GM12801 (cell line): ENCODE measurements around the gene MECP2.

Experiments used
- CTCF ChIP-seq: IDR thresholded peaks from one replicate; pipeline ENCODE4 v1.5.1; 2011; ENCODE audit warnings: control low read depth; ENCODE audit not compliant: insufficient read length; ENCODE audit errors: extremely low read depth

The MECP2 gene

GRCh38 chrX:154014429-154015380 is 82.8 kb downstream of the MECP2 start:
- no peak for TF ChIP-seq CTCF

GRCh38 chrX:154013614-154014360 is 83.7 kb downstream of the MECP2 start:
- TF ChIP-seq CTCF: no peak

GRCh38 chrX:154013001-154013421 is 84.5 kb downstream of the MECP2 start:
- TF ChIP-seq CTCF: no peak

- no peak for TF ChIP-seq CTCF
These were observed 85.1 kb downstream of the MECP2 start for GRCh38 chrX:154012336-154012991.

GRCh38 chrX:154011376-154012335 is 85.9 kb downstream of the MECP2 start:
- no peak for TF ChIP-seq CTCF

- TF ChIP-seq CTCF: no peak
These were observed 87.0 kb downstream of the MECP2 start for GRCh38 chrX:154010330-154011087.
